Measurements from ENCODE around the gene ADSS1.
"Not testable (repeated sequence)": the region's sequence is repeated elsewhere in the genome, so short reads cannot be mapped to it uniquely, and the experiment has no call there.

The ADSS1 gene

GRCh38 chr14:104734601-104734990 is 10.6 kb downstream of the ADSS1 start:
- DNase-seq (ENCODE audit: low spot score), result no peak

- no peak for DNase-seq (ENCODE audit: low spot score)
Measured at GRCh38 chr14:104734991-104735779, 11.2 kb downstream of the ADSS1 start.

- DNase-seq (ENCODE audit: low spot score), result peak; percentile 77
Measured at GRCh38 chr14:104735830-104736642, 12.0 kb downstream of the ADSS1 start.

GRCh38 chr14:104738375-104739019 is 14.5 kb downstream of the ADSS1 start:
- DNase-seq (ENCODE audit: low spot score), result no peak

DNA sequence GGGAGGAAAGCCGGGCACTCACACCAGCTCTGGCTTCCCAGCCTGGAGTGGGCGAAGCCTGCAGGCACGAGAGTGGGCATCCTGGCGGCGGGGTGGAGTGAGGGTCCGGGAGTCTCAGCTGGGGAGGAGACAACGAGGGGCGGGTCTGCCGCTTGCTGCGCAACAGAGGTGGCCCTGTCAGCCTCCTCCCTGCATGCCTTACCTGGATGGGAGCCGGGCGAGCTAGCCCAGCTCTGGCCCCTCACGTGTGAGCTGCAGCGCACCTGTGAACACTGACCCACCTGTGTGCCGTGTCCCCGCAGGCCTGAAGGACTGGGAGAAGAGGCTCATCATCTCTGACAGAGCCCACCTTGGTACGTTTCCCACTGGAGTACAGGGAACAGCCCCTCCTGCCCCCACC is 15.0 kb downstream of the ADSS1 start:
- no peak for DNase-seq (ENCODE audit: low spot score)

GRCh38 chr14:104739546-104740516 is 15.8 kb downstream of the ADSS1 start:
- no peak for DNase-seq (ENCODE audit: low spot score)

- no peak for DNase-seq (ENCODE audit: low spot score)
Measured at GRCh38 chr14:104741108-104741802, 17.2 kb downstream of the ADSS1 start.

GRCh38 chr14:104741803-104742251 is 17.8 kb downstream of the ADSS1 start:
- DNase-seq (ENCODE audit: low spot score), result no peak

GRCh38 chr14:104742586-104743455 is 18.8 kb downstream of the ADSS1 start:
- no peak for DNase-seq (ENCODE audit: low spot score)

- no peak for DNase-seq (ENCODE audit: low spot score)
Measured at GRCh38 chr14:104743461-104744380, 19.7 kb downstream of the ADSS1 start.

DNA sequence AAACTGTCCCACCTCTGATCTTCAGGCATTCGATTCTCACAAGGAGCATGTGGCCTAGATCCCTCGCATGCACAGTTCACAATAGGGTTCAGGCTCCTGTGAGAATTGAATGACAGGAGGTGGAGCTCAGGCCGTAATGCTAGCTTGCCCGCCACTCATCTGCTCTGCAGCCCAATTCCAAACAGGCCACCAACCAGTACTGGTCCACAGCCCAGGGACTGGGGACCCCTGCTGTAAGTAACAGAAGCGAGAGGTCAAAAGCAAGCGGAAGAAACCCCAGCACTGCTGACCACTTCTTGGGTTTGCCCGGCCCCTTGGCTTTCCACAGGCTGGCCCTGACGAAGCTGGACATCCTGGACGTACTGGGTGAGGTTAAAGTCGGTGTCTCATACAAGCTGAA is 20.5 kb downstream of the ADSS1 start:
- DNase-seq (ENCODE audit: low spot score), result no peak

DNA sequence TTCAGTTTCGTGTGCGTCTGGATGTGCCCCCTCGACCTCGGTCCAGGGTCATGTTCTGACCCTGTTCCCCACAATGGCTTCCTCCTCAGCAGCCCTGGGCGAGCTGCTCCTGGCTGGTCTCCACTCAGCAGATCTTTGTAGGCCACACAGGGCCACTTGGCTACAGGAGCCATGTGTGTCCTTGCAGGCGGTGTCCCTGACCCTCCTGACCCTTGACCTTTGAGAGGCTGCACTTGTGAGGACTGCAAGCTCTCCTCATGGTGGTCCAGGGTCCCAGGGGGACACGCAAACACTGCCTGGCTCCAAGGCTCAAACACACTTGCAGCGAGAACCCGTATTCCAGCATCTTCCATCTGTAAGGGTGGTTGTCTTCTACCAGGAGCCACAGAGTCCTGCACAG is 21.4 kb downstream of the ADSS1 start:
- no peak for DNase-seq (ENCODE audit: low spot score)

- DNase-seq (ENCODE audit: low spot score), result no peak
Measured at GRCh38 chr14:104746071-104746545, 22.1 kb downstream of the ADSS1 start.

GRCh38 chr14:104746934-104747481 is 23.0 kb downstream of the ADSS1 start:
- DNase-seq (ENCODE audit: low spot score), result no peak

- no peak for DNase-seq (ENCODE audit: low spot score)
Measured at GRCh38 chr14:104747876-104748275, 23.8 kb downstream of the ADSS1 start.

GRCh38 chr14:104749111-104749649 is 25.2 kb downstream of the ADSS1 start:
- DNase-seq (ENCODE audit: low spot score), result no peak

DNA sequence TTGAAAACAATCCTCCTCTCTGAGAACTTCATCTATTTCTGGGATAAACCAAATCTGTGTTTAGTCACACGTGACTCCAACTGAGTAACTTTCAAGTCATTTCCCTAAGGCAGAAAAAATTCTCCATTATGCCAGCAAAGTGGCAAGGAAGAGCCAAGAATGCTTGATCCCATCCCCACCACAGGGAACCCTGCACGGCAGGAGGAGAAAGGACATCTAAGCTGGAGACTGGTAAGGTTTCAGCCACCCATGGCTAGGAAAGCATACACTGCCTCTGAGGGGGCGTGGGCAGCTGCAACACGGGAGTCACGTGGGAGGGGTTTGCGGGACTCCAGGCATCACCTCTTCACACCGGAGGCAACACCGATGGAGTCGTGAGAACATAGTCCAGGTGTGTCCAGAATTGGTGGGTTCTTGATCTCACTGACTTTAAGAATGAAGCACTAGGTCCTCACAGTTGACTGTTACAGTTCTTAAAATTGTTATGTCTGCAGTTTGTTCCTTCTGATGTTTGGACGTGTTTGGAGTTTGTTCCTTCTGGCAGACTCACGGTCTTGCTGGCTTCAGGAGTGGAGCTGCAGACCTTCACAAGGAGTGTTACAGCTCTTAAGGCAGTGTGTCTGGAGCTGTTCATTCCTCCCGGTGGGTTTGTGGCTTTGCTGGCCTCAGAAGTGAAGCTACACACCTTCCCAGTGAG is 26.2 kb downstream of the ADSS1 start:
- DNase-seq (ENCODE audit: low spot score), result no peak

DNA sequence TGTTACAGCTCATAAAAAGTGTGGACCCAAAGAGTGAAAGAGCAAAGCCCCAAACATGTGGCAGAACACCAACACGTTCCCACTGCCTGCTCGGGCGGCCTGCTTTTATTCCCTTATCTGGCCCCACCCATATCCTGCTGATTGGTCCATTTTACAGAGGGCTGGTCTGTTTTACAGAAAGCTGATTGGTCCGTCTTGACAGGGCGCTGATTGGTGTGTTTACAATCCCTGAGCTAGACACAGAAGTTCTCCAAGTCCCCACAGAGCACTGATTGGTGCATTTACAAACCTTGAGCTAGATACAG is 26.7 kb downstream of the ADSS1 start:
- not testable (repeated sequence) for DNase-seq (ENCODE audit: low spot score)

Measured in kidney capillary endothelial cell (primary cell).